ENCODE measurements around the gene ZSCAN29.

- TF ChIP-seq CTCF (conservative IDR thresholded peaks at IDR 0.05; ENCODE audit: low read length), result no peak
- TF ChIP-seq EZH2phosphoT487 (IDR thresholded peaks at IDR 0.05; ENCODE audit: borderline replicate concordance, low read depth, low read length), result no peak
Observed at GRCh38 chr15:43420435-43420834, 49.6 kb upstream of the ZSCAN29 start.

Data from OCI-LY7 (cell line).